HG03280 (cell line): ENCODE data around the gene RUSF1.
"Not testable (repeated sequence)": the region's sequence is repeated elsewhere in the genome, so short reads cannot be mapped to it uniquely, and the experiment has no call there.

ENCODE experiments used
- ATAC-seq: cut with Tn5 transposase; IDR thresholded peaks from one replicate; pipeline ENCODE4 v1.9.1; 2021; ENCODE audit warnings: mild to moderate bottlenecking, moderate library complexity; ENCODE audit not compliant: unreplicated experiment

The RUSF1 gene

GRCh38 chr16:31519759-31520431, 11.7 kb upstream of the RUSF1 start:
- ATAC-seq: no peak

GRCh38 chr16:31517800-31518402, 9.7 kb upstream of the RUSF1 start:
- ATAC-seq: no peak

- ATAC-seq: no peak
Measured at GRCh38 chr16:31513884-31514283, 5.7 kb upstream of the RUSF1 start.

- no peak for ATAC-seq
Measured at GRCh38 chr16:31513126-31513525, 4.9 kb upstream of the RUSF1 start.

GRCh38 chr16:31508706-31509195, 560 bp upstream of the RUSF1 start:
- no peak for ATAC-seq

GRCh38 chr16:31507617-31507928, 618 bp downstream of the RUSF1 start:
- peak; percentile 13 for ATAC-seq

- ATAC-seq: peak; percentile 29
Measured at GRCh38 chr16:31505483-31505882, 2.7 kb downstream of the RUSF1 start.

- no peak for ATAC-seq
Measured at GRCh38 chr16:31504159-31504558, 4.0 kb downstream of the RUSF1 start.

GRCh38 chr16:31503555-31503954, 4.6 kb downstream of the RUSF1 start:
- not testable (repeated sequence) for ATAC-seq

- no peak for ATAC-seq
Measured at GRCh38 chr16:31502981-31503380, 5.2 kb downstream of the RUSF1 start.

GRCh38 chr16:31501966-31502348, 6.2 kb downstream of the RUSF1 start:
- no peak for ATAC-seq

GRCh38 chr16:31501226-31501965, 6.8 kb downstream of the RUSF1 start:
- ATAC-seq: no peak

GRCh38 chr16:31499928-31500327, 8.3 kb downstream of the RUSF1 start:
- ATAC-seq: no peak

- no peak for ATAC-seq
Measured at GRCh38 chr16:31498493-31498892, 9.7 kb downstream of the RUSF1 start.

GRCh38 chr16:31496670-31497069, 11.5 kb downstream of the RUSF1 start:
- ATAC-seq: no peak

GRCh38 chr16:31493506-31494125, 14.6 kb downstream of the RUSF1 start:
- ATAC-seq: no peak

GRCh38 chr16:31491778-31492418, 16.3 kb downstream of the RUSF1 start:
- no peak for ATAC-seq

- ATAC-seq: no peak
Measured at GRCh38 chr16:31489616-31490584, 18.3 kb downstream of the RUSF1 start.

- no peak for ATAC-seq
Measured at GRCh38 chr16:31489298-31489564, 19.0 kb downstream of the RUSF1 start.
